Neural progenitor cell (in vitro differentiated cells): ENCODE results near the gene RNF111. TPM values are rescaled to one million over a fixed set of nuclear protein-coding genes. Genes with fewer than 3 reads are reported as not detected.
A peak's percentile ranks its signal among the peaks of the same experiment; 100 is the strongest.

Experiments
- DNase-seq: peaks from one replicate; pipeline ENCODE4 v3.0.0-alpha.2; 2016; ENCODE audit warnings: low spot score
- H2AFZ ChIP-seq: fragments of 200-600 bp; sonication (generic); replicated peaks from 2 replicates; pipeline ENCODE4 v1.6.1; 2016; ENCODE audit warnings: antibody characterized with exemption
- H3F3A ChIP-seq: fragments of 200-600 bp; sonication (generic); 2 replicates; pipeline ENCODE4 v1.6.1; 2016; ENCODE audit warnings: antibody characterized with exemption, low read depth
- H3K27ac ChIP-seq: fragments of 200-600 bp; sonication (generic); 2 replicates; pipeline ENCODE4 v1.5.1; 2016; ENCODE audit warnings: mild to moderate bottlenecking
- H3K27me3 ChIP-seq: fragments of 200-600 bp; sonication (generic); 2 replicates; pipeline ENCODE4 v1.6.1; 2016; ENCODE audit warnings: mild to moderate bottlenecking, moderate library complexity
- H3K36me3 ChIP-seq: fragments of 200-600 bp; sonication (generic); 2 replicates; pipeline ENCODE4 v1.5.1; 2016
- H3K4me1 ChIP-seq: fragments of 200-600 bp; sonication (generic); 2 replicates; pipeline ENCODE4 v1.6.1; 2016; ENCODE audit warnings: mixed run types
- H3K4me2 ChIP-seq: fragments of 200-600 bp; sonication (generic); 2 replicates; pipeline ENCODE4 v1.6.1; 2016
- H3K4me3 ChIP-seq: fragments of 200-600 bp; sonication (generic); 2 replicates; pipeline ENCODE4 v1.5.1; 2016
- H3K79me2 ChIP-seq: fragments of 200-600 bp; sonication (generic); 2 replicates; pipeline ENCODE4 v1.6.1; 2016; ENCODE audit warnings: low read depth
- H3K9ac ChIP-seq: fragments of 200-600 bp; sonication (generic); 2 replicates; pipeline ENCODE4 v1.6.1; 2016
- H3K9me3 ChIP-seq: fragments of 200-600 bp; sonication (generic); 2 replicates; pipeline ENCODE4 v1.5.1; 2016; ENCODE audit warnings: low read depth
- H4K20me1 ChIP-seq: fragments of 200-600 bp; sonication (generic); 2 replicates; pipeline ENCODE4 v1.6.1; 2016; ENCODE audit warnings: low read depth
- H3K27ac Mint-ChIP-seq: 3 replicates; pipeline ENCODE4 v1.8.0; 2021; ENCODE audit warnings: mixed read lengths
- H3K27me3 Mint-ChIP-seq: 2 replicates; pipeline ENCODE4 v1.8.0; 2022; ENCODE audit warnings: low read depth, mild to moderate bottlenecking, inconsistent platforms, moderate library complexity, mixed read lengths; ENCODE audit not compliant: insufficient read depth
- H3K36me3 Mint-ChIP-seq: 3 replicates; pipeline ENCODE4 v1.8.0; 2021; ENCODE audit warnings: mixed read lengths
- H3K4me1 Mint-ChIP-seq: 3 replicates; pipeline ENCODE4 v1.8.0; 2021; ENCODE audit warnings: mixed read lengths
- H3K4me3 Mint-ChIP-seq: 3 replicates; pipeline ENCODE4 v1.8.0; 2021; ENCODE audit warnings: mild to moderate bottlenecking, moderate library complexity, mixed read lengths
- H3K9me3 Mint-ChIP-seq: 3 replicates; pipeline ENCODE4 v1.8.0; 2020; ENCODE audit warnings: mixed read lengths
- CTCF ChIP-seq: fragments of 200-600 bp; sonication (generic); IDR thresholded peaks from 2 replicates; pipeline ENCODE4 v1.5.1; 2017; ENCODE audit warnings: antibody characterized with exemption, mild to moderate bottlenecking
- EZH2 ChIP-seq: fragments of 200-600 bp; sonication (generic); IDR thresholded peaks from 2 replicates; pipeline ENCODE4 v1.6.1; 2017; ENCODE audit warnings: antibody characterized with exemption, mild to moderate bottlenecking, moderate library complexity
- EZH2phosphoT487 ChIP-seq: fragments of 200-600 bp; sonication (generic); IDR thresholded peaks from 2 replicates; pipeline ENCODE4 v1.6.1; 2017; ENCODE audit warnings: antibody characterized with exemption
- total RNA-seq: library from RNA; depleted of rRNA; stranded (reverse); fragments of >200 nt; gene quantifications from 2 replicates; pipeline ENCODE4 v1.2.3, GENCODE V29; 2015; ENCODE audit warnings: low replicate concordance

RNF111 gene
- total RNA-seq: 21.2 and 32.3 TPM in 2 replicates

- Histone ChIP-seq H3F3A (peaks cover 11% of the 10 kb centered on the region), H3K9me3 (no peaks in the 10 kb centered on the region), H4K20me1 (peaks cover 32% of the 10 kb centered on the region), H3K79me2 (peaks cover 46% of the 10 kb centered on the region), H3K27me3 (peaks cover 11% of the 10 kb centered on the region), H3K4me3 (peak within 1 kb of the TSS; percentile 86), H3K36me3 (no peaks in the 10 kb centered on the region), H3K4me1 (peaks cover 13% of the 10 kb centered on the region), H3K27ac (peak within 1 kb of the TSS; percentile 85), H3K9ac (peak within 1 kb of the TSS; percentile 51), H3K4me2 (peak within 1 kb of the TSS; percentile 85), H2AFZ (peak within 1 kb of the TSS; percentile 94)
- Mint-ChIP-seq H3K4me1 (peaks cover 23% of the 10 kb centered on the region), H3K4me3 (peak within 1 kb of the TSS; percentile 96), H3K9me3 (no peaks in the 10 kb centered on the region), H3K36me3 (peaks cover 12% of the 10 kb centered on the region), H3K27ac (peak within 1 kb of the TSS; percentile 94), H3K27me3 (peaks cover 3% of the 10 kb centered on the region)
- TF ChIP-seq EZH2phosphoT487: no peak
- no peak for TF ChIP-seq CTCF
- peak; percentile 33 for TF ChIP-seq EZH2
- DNase-seq: peak; percentile 96
These were observed at the start of gene RNF111 for GRCh38 chr15:58987491-58988005. Gene RNF111, plus strand, starts transcription at chr15:58987663. Its CDS starts 43,160 bp downstream, at chr15:59030823.

- no peaks in the 10 kb centered on the region for H3K4me1 ChIP-seq
- no peaks in the 10 kb centered on the region for H3K79me2 ChIP-seq
- H4K20me1 ChIP-seq: no peaks in the 10 kb centered on the region
- peaks cover 2% of the 10 kb centered on the region for H3F3A ChIP-seq
- Mint-ChIP-seq H3K9me3 (no peaks in the 10 kb centered on the region), H3K36me3 (no peaks in the 10 kb centered on the region), H3K4me3 (no peak overlapping the region), H3K27me3 (no peaks in the 10 kb centered on the region), H3K27ac (no peak overlapping the region), H3K4me1 (no peaks in the 10 kb centered on the region)
- no peak overlapping the region for H3K4me2 ChIP-seq
- no peak for DNase-seq
- H3K36me3 ChIP-seq: no peaks in the 10 kb centered on the region
- no peaks in the 10 kb centered on the region for H3K27me3 ChIP-seq
- H3K9me3 ChIP-seq: no peaks in the 10 kb centered on the region
- H2AFZ ChIP-seq: no peak overlapping the region
- H3K27ac ChIP-seq: no peak overlapping the region
- TF ChIP-seq EZH2: no peak
- TF ChIP-seq CTCF: no peak
- no peak for TF ChIP-seq EZH2phosphoT487
- no peak overlapping the region for H3K9ac ChIP-seq
- H3K4me3 ChIP-seq: no peak overlapping the region
These were observed 40.3 kb upstream of the RNF111 start for GRCh38 chr15:58947179-58947578.

GRCh38 chr15:58951388-58952007, 36.0 kb upstream of the RNF111 start:
- no peaks in the 10 kb centered on the region for H3K79me2 ChIP-seq
- H3K4me2 ChIP-seq: no peak overlapping the region

More at GRCh38 chr15:58951388-58952007, 36.0 kb upstream of the RNF111 start:
- Mint-ChIP-seq H3K36me3 (no peaks in the 10 kb centered on the region), H3K27ac (no peak overlapping the region), H3K9me3 (no peaks in the 10 kb centered on the region), H3K27me3 (no peaks in the 10 kb centered on the region), H3K4me1 (no peaks in the 10 kb centered on the region), H3K4me3 (no peak overlapping the region)
- TF ChIP-seq EZH2phosphoT487: no peak
- TF ChIP-seq EZH2: no peak
- TF ChIP-seq CTCF: no peak
- Histone ChIP-seq H2AFZ (no peak overlapping the region), H3K27me3 (no peaks in the 10 kb centered on the region), H3K36me3 (no peaks in the 10 kb centered on the region), H4K20me1 (no peaks in the 10 kb centered on the region), H3K9ac (no peak overlapping the region), H3K4me1 (peaks cover 3% of the 10 kb centered on the region), H3K27ac (no peak overlapping the region), H3F3A (no peaks in the 10 kb centered on the region), H3K9me3 (no peaks in the 10 kb centered on the region), H3K4me3 (no peak overlapping the region)
- DNase-seq: no peak
